ENCODE data around the gene TACR2. TPM values are rescaled to one million over a fixed set of nuclear protein-coding genes. Genes with fewer than 3 reads are reported as not detected.

TACR2 gene
- 0.13 TPM for total RNA-seq (2013)
- under 1 TPM; 0.19 to 0.23 (median 0.20) TPM for polyA plus RNA-seq
- polyA minus RNA-seq, result 0.28 and 0.32 TPM in 2 replicates
- 0.08 to 0.81 (median 0.29) reads per million in 11 experiments for total RNA-seq

- Mint-ChIP-seq H3K4me3 (no peak within 1 kb of the TSS), H3K27ac (no peak within 1 kb of the TSS), H3K9me3 (no peaks in the 10 kb centered on the region), H3K4me1 (peaks cover 2% of the 10 kb centered on the region), H3K27me3 (ENCODE audit: low read depth in 3 of 3) (peaks cover 0 to 6% (median 4%) of the 10 kb centered on the region in 3 donors), H3K36me3 (no peaks in the 10 kb centered on the region)
- H4K20me1 ChIP-seq (ENCODE audit: insufficient read depth, low read length), result no peaks in the 10 kb centered on the region
- H3K4me3 ChIP-seq (replicated peaks in 1 of 3; ENCODE audit: low read depth in 2 of 3, low read length in 3 of 3), result no peak within 1 kb of the TSS
- H3K36me3 ChIP-seq (replicated peaks in 1 of 2; ENCODE audit: control insufficient read depth in 1 of 2, insufficient read depth in 2 of 2, low read length in 2 of 2), result no peaks in the 10 kb centered on the region
- no peaks in the 10 kb centered on the region for H3K79me2 ChIP-seq (ENCODE audit: insufficient read depth, low read length)
- no peak within 1 kb of the TSS for H3K4me2 ChIP-seq (replicated peaks; ENCODE audit: extremely low read depth, low read length, poor library complexity, severe bottlenecking)
- no peak within 1 kb of the TSS for H2AFZ ChIP-seq (ENCODE audit: insufficient read depth, low read depth, low read length, poor library complexity, severe bottlenecking)
- no peak within 1 kb of the TSS for H3K27ac ChIP-seq (ENCODE audit: low read depth in 1 of 2, low read length in 2 of 2)
- H3K4me1 ChIP-seq (ENCODE audit: control insufficient read depth in 1 of 2, insufficient read depth in 2 of 2, low read length in 2 of 2), result no peaks in the 10 kb centered on the region
- TF ChIP-seq CTCF (IDR thresholded peaks at IDR 0.05), result no peak
- intact Hi-C loops (cut with micrococcal nuclease), result loop anchor here in 1 of 2 donors (5.0 kb wide), 1 partner anchor 86 kb away; no protein-coding TSS in a partner anchor
- no peak for DNase-seq
- 93% methylated on average over 9 of the region's 10 CpGs for WGBS (ENCODE audit: insufficient coverage)
- H3K27me3 ChIP-seq (ENCODE audit: control insufficient read depth in 2 of 2, insufficient read depth in 2 of 2, low read length in 2 of 2), result no peaks in the 10 kb centered on the region
- H3K9ac ChIP-seq (ENCODE audit: insufficient read depth, low read length, poor library complexity, severe bottlenecking), result no peak within 1 kb of the TSS
- H3K9me3 ChIP-seq (replicated peaks in 1 of 2; ENCODE audit: control insufficient read depth in 1 of 2, insufficient read depth in 1 of 2, low read length in 2 of 2), result no peaks in the 10 kb centered on the region
Observed at GRCh38 chr10:69416695-69417094, at the start of gene TACR2. TACR2 (minus strand) TSS chr10:69416918; CDS start chr10:69416323, 595 bp downstream.

- Histone ChIP-seq H3K79me2 (ENCODE audit: insufficient read depth, low read length) (no peaks in the 10 kb centered on the region), H3K27me3 (ENCODE audit: control insufficient read depth in 2 of 2, insufficient read depth in 2 of 2, low read length in 2 of 2) (no peaks in the 10 kb centered on the region), H3K4me1 (ENCODE audit: control insufficient read depth in 1 of 2, insufficient read depth in 2 of 2, low read length in 2 of 2) (no peaks in the 10 kb centered on the region), H3K9ac (ENCODE audit: insufficient read depth, low read length, poor library complexity, severe bottlenecking) (no peak overlapping the region), H3K27ac (ENCODE audit: low read depth in 1 of 2, low read length in 2 of 2) (no peak overlapping the region), H4K20me1 (ENCODE audit: insufficient read depth, low read length) (no peaks in the 10 kb centered on the region), H3K4me2 (replicated peaks; ENCODE audit: extremely low read depth, low read length, poor library complexity, severe bottlenecking) (no peak overlapping the region), H3K4me3 (replicated peaks in 1 of 3; ENCODE audit: low read depth in 2 of 3, low read length in 3 of 3) (no peak overlapping the region), H3K9me3 (replicated peaks in 1 of 2; ENCODE audit: control insufficient read depth in 1 of 2, insufficient read depth in 1 of 2, low read length in 2 of 2) (no peaks in the 10 kb centered on the region), H2AFZ (ENCODE audit: insufficient read depth, low read depth, low read length, poor library complexity, severe bottlenecking) (no peak overlapping the region), H3K36me3 (replicated peaks in 1 of 2; ENCODE audit: control insufficient read depth in 1 of 2, insufficient read depth in 2 of 2, low read length in 2 of 2) (no peaks in the 10 kb centered on the region)
- Mint-ChIP-seq H3K4me1 (peaks cover 7% of the 10 kb centered on the region), H3K27me3 (ENCODE audit: low read depth in 3 of 3) (peaks cover 0 to 4% (median 3%) of the 10 kb centered on the region in 3 donors), H3K9me3 (no peaks in the 10 kb centered on the region), H3K27ac (peak overlapping the region in 1 of 7 donors; percentile 16), H3K4me3 (no peak overlapping the region), H3K36me3 (no peaks in the 10 kb centered on the region)
- DNase-seq, result no peak
- TF ChIP-seq CTCF (IDR thresholded peaks at IDR 0.05), result no peak
- intact Hi-C loops (cut with micrococcal nuclease), result no loop called here
- WGBS (ENCODE audit: insufficient coverage), result 52% methylated on average over 3 of the region's 5 CpGs
Observed at GRCh38 chr10:69466158-69466490, 49.4 kb upstream of the TACR2 start.
